ENCODE data around the gene OSBPL5. TPM values are rescaled to one million over a fixed set of nuclear protein-coding genes. Genes with fewer than 3 reads are reported as not detected.

Gene OSBPL5
- total RNA-seq, 1 donor from 2014 or later, result 55.2 TPM

DNA sequence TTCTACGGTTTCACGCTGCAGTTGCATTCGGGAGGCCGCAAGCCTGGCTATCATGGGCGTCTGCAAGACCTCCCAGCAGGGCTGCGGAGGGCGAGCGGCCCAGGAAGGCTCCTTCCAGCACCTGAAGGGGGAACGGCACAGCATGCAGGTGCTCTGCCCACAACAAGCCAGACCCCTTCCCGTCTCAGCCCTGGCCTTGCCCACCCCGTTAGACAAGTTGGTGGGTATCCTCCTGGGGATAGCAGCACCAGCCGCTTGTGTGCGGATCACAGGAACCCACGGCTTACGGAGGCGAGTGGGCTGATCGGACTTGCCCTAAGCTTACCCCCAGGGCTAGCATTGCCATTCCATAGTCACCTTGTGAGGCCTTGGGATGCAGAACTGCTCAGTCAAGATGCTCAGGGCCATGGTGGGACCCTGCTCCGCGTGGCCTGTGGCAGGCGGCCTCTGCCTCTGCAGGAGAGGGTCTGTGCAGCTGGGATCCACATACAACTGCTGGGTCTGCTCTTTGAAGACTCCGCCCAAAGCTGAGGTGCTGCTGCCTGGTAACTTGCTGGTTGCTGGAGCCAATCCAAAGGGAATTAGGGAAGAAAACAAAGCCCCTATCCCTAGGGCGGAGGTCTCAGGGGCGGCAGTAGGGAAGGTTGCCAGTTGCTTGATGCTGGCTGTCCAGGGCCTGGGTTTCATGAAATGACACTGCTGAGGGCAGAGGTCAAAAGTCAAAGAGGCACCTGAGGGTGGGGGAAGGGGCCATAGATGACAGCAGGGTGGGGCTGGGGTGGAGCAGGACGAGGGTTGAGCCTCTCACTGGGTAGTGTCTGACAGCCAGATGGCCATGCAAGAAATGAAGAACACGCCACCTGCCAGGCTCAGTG, 1.4 kb upstream of the OSBPL5 start:
- TF ChIP-seq, protein P1, sequence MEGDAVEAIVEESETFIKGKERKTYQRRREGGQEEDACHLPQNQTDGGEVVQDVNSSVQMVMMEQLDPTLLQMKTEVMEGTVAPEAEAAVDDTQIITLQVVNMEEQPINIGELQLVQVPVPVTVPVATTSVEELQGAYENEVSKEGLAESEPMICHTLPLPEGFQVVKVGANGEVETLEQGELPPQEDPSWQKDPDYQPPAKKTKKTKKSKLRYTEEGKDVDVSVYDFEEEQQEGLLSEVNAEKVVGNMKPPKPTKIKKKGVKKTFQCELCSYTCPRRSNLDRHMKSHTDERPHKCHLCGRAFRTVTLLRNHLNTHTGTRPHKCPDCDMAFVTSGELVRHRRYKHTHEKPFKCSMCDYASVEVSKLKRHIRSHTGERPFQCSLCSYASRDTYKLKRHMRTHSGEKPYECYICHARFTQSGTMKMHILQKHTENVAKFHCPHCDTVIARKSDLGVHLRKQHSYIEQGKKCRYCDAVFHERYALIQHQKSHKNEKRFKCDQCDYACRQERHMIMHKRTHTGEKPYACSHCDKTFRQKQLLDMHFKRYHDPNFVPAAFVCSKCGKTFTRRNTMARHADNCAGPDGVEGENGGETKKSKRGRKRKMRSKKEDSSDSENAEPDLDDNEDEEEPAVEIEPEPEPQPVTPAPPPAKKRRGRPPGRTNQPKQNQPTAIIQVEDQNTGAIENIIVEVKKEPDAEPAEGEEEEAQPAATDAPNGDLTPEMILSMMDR (IDR thresholded peaks at IDR 0.05; ENCODE audit: unreplicated experiment), result no peak
- Mint-ChIP-seq H3K27ac (ENCODE audit: unreplicated experiment) (no peak overlapping the region), H3K4me3 (ENCODE audit: unreplicated experiment) (no peak overlapping the region), H3K4me1 (ENCODE audit: unreplicated experiment) (peaks cover 12% of the 10 kb centered on the region), H3K27me3 (ENCODE audit: unreplicated experiment) (peaks cover 15% of the 10 kb centered on the region), H3K9me3 (ENCODE audit: unreplicated experiment) (no peaks in the 10 kb centered on the region), H3K36me3 (ENCODE audit: low read depth, unreplicated experiment) (peaks cover 4% of the 10 kb centered on the region)
- DNase-seq (ENCODE audit: low spot score), result no peak

DNA sequence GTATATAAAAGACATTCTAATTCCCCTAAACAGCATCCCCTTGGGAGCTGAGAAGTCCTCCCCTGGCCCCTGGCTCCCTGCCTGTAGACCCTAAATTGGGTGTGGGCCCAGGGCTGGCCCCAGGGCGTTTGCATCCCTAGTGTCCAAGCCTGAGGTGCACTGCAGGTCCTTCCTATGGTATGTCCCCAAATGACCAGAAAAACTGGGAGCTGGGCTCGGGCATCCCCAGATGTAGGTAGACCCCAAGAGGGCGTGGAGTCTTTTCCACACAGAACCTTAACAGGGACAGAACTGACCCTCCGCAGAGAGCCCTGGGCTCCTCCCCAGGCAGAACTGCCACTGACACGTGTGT, 782 bp upstream of the OSBPL5 start:
- no peaks in the 10 kb centered on the region for H3K9me3 Mint-ChIP-seq (ENCODE audit: unreplicated experiment)
- H3K4me1 Mint-ChIP-seq (ENCODE audit: unreplicated experiment), result peaks cover 18% of the 10 kb centered on the region
- H3K27me3 Mint-ChIP-seq (ENCODE audit: unreplicated experiment), result peaks cover 15% of the 10 kb centered on the region
- no peak for DNase-seq (ENCODE audit: low spot score)
- H3K36me3 Mint-ChIP-seq (ENCODE audit: low read depth, unreplicated experiment), result peaks cover 4% of the 10 kb centered on the region
- TF ChIP-seq, protein P1 (IDR thresholded peaks at IDR 0.05; ENCODE audit: unreplicated experiment), result no peak
- H3K4me3 Mint-ChIP-seq (ENCODE audit: unreplicated experiment), result peak overlapping the region; percentile 92
- H3K27ac Mint-ChIP-seq (ENCODE audit: unreplicated experiment), result peak overlapping the region; percentile 48

DNA sequence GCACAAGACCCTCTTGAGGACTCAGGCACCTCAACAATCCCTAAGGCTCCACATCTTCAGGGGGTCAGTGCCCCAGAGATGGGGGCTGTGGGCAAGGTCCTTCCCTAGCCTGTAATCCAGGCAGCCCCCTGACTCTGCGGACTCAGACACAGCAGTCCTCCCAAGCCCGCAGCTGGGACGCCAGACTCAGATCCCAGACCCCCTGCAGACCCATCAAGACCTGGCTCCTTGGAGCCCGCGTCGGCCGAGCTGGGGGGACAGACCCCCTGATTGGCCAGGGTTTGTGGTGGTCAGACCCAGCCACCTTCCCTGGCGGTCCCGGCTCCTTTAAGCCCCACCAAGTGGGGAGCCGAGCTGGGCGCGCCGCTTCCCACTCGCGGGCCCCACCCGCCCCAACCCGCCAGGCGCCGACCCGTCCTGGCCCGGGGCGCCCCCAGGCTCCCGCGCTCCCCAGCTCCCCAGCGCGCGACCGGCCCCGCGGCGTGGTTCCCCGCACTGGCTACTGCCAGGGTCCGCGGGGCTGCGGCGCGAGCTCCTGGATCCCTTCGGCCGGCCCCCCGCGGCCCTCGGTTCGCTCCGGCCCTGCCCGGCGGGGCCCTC, 458 bp downstream of the OSBPL5 start:
- DNase-seq (ENCODE audit: low spot score), result no peak
- Mint-ChIP-seq H3K27ac (ENCODE audit: unreplicated experiment) (peak overlapping the region; percentile 24), H3K4me3 (ENCODE audit: unreplicated experiment) (peak overlapping the region; percentile 89), H3K27me3 (ENCODE audit: unreplicated experiment) (peaks cover 13% of the 10 kb centered on the region), H3K9me3 (ENCODE audit: unreplicated experiment) (no peaks in the 10 kb centered on the region), H3K4me1 (ENCODE audit: unreplicated experiment) (peaks cover 15% of the 10 kb centered on the region), H3K36me3 (ENCODE audit: low read depth, unreplicated experiment) (no peaks in the 10 kb centered on the region)
- TF ChIP-seq, protein P1 (IDR thresholded peaks at IDR 0.05; ENCODE audit: unreplicated experiment), result no peak

DNA sequence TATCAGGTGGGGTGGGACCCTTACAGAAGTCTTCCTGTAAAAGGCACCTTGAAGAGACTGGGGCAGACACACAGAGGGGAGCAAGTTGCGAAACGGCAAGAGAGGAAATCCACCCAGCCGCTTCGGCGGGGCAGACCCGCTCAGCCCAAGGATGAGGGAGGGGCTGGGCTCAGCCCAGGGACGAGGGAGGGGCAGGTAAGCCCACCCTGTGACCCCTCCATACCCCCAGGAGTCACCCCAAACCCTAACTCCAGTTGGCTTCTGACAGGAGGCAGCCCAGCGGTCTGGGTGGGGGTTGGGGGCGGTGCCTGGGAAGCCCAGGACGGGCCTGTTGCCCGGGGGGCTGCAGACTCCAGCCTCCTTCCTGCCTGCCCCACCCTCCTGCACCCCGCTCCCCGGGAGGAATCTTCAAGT, 965 bp downstream of the OSBPL5 start:
- Mint-ChIP-seq H3K9me3 (ENCODE audit: unreplicated experiment) (no peaks in the 10 kb centered on the region), H3K27me3 (ENCODE audit: unreplicated experiment) (peaks cover 13% of the 10 kb centered on the region), H3K27ac (ENCODE audit: unreplicated experiment) (peak overlapping the region; percentile 24), H3K4me1 (ENCODE audit: unreplicated experiment) (peaks cover 15% of the 10 kb centered on the region), H3K4me3 (ENCODE audit: unreplicated experiment) (peak overlapping the region; percentile 91), H3K36me3 (ENCODE audit: low read depth, unreplicated experiment) (no peaks in the 10 kb centered on the region)
- no peak for DNase-seq (ENCODE audit: low spot score)
- TF ChIP-seq, protein P1 (IDR thresholded peaks at IDR 0.05; ENCODE audit: unreplicated experiment), result no peak

All from endothelial cell (in vitro differentiated cells).